SK-N-SH treated with all-trans-retinoic acid at 6 μM for 48 hours (cell line): ENCODE data around the gene ZBTB7A.
"Not testable (repeated sequence)": the region's sequence is repeated elsewhere in the genome, so short reads cannot be mapped to it uniquely, and the experiment has no call there.

ENCODE experiments used
- ATAC-seq: fragments of 200-7000 bp; cut with Tn5 transposase; 3 replicates; pipeline ENCODE4 v1.9.1; 2020; ENCODE audit warnings: mild to moderate bottlenecking, moderate library complexity
- ARNTL ChIP-seq: fragments of 450-650 bp; formaldehyde crosslinking; IDR thresholded peaks from 2 replicates; pipeline ENCODE4 v1.5.0; 2020; ENCODE audit warnings: low read depth, mild to moderate bottlenecking, moderate library complexity, borderline replicate concordance
- BACH2 ChIP-seq: fragments of 250-450 bp; sonication (Bioruptor Pico); IDR thresholded peaks from 2 replicates; pipeline ENCODE4 v1.9.0; 2021; ENCODE audit warnings: mild to moderate bottlenecking, borderline replicate concordance
- CREB5 ChIP-seq: fragments of 250-450 bp; sonication (Bioruptor Pico); IDR thresholded peaks from 2 replicates; pipeline ENCODE4 v1.5.1; 2020; ENCODE audit warnings: low read depth, mild to moderate bottlenecking, moderate library complexity
- CSDC2 ChIP-seq: fragments of 250-450 bp; sonication (Bioruptor Pico); IDR thresholded peaks from 2 replicates; pipeline ENCODE4 v1.5.0; 2020; ENCODE audit warnings: mild to moderate bottlenecking, moderate library complexity
- CSRNP3 ChIP-seq: fragments of 250-450 bp; sonication (Bioruptor Pico); IDR thresholded peaks from 2 replicates; pipeline ENCODE4 v1.5.1; 2021; ENCODE audit warnings: mild to moderate bottlenecking, moderate library complexity
- ESRRG ChIP-seq: fragments of 250-450 bp; sonication (Bioruptor Pico); IDR thresholded peaks from 2 replicates; pipeline ENCODE4 v1.6.1; 2021; ENCODE audit warnings: mild to moderate bottlenecking
- GLIS3 ChIP-seq: fragments of 250-450 bp; sonication (Bioruptor Pico); IDR thresholded peaks from 2 replicates; pipeline ENCODE4 v1.5.0; 2020; ENCODE audit warnings: mild to moderate bottlenecking, moderate library complexity
- ISL1 ChIP-seq: fragments of 250-450 bp; sonication (Bioruptor Pico); IDR thresholded peaks from 2 replicates; pipeline ENCODE4 v2.1.2; 2022; ENCODE audit warnings: mild to moderate bottlenecking, moderate library complexity
- OSR1 ChIP-seq: fragments of 250-450 bp; sonication (Bioruptor Pico); IDR thresholded peaks from 2 replicates; pipeline ENCODE4 v1.8.0; 2022; ENCODE audit warnings: moderate library complexity, mild to moderate bottlenecking, inconsistent platforms
- PATZ1 ChIP-seq: fragments of 250-450 bp; sonication (Bioruptor Pico); IDR thresholded peaks from 2 replicates; pipeline ENCODE4 v1.8.0; 2020; ENCODE audit warnings: mild to moderate bottlenecking, moderate library complexity, borderline replicate concordance
- POU6F1 ChIP-seq: fragments of 250-450 bp; sonication (Bioruptor Pico); IDR thresholded peaks from 2 replicates; pipeline ENCODE4 v1.8.0; 2021; ENCODE audit warnings: low read depth, mild to moderate bottlenecking, moderate library complexity, borderline replicate concordance
- PPARA ChIP-seq: fragments of 250-450 bp; sonication (Bioruptor Pico); IDR thresholded peaks from 2 replicates; pipeline ENCODE4 v1.5.0; 2020; ENCODE audit warnings: mild to moderate bottlenecking, borderline replicate concordance
- RARB ChIP-seq: fragments of 250-450 bp; sonication (Bioruptor Pico); IDR thresholded peaks from 2 replicates; pipeline ENCODE4 v1.8.0; 2021; ENCODE audit warnings: mild to moderate bottlenecking, moderate library complexity
- SNAI2 ChIP-seq: fragments of 250-450 bp; sonication (Bioruptor Pico); IDR thresholded peaks from 2 replicates; pipeline ENCODE4 v1.5.0; 2020; ENCODE audit warnings: mild to moderate bottlenecking, moderate library complexity
- TCF4 ChIP-seq: fragments of 250-450 bp; sonication (Bioruptor Pico); IDR thresholded peaks from 2 replicates; pipeline ENCODE4 v1.8.0; 2021; ENCODE audit warnings: mild to moderate bottlenecking, moderate library complexity, borderline replicate concordance
- TOX ChIP-seq: fragments of 250-450 bp; sonication (Bioruptor Pico); IDR thresholded peaks from 2 replicates; pipeline ENCODE4 v1.8.0; 2021; ENCODE audit warnings: mild to moderate bottlenecking, moderate library complexity, borderline replicate concordance
- ZC3H10 ChIP-seq: fragments of 250-450 bp; sonication (Bioruptor Pico); IDR thresholded peaks from 2 replicates; pipeline ENCODE4 v1.5.1; 2021; ENCODE audit warnings: mild to moderate bottlenecking, moderate library complexity
- ZFP3 ChIP-seq: fragments of 250-450 bp; sonication (Bioruptor Pico); IDR thresholded peaks from 2 replicates; pipeline ENCODE4 v1.5.0; 2020; ENCODE audit warnings: mild to moderate bottlenecking, moderate library complexity
- ZFP30 ChIP-seq: fragments of 450-650 bp; formaldehyde crosslinking; IDR thresholded peaks from 2 replicates; pipeline ENCODE4 v1.5.0; 2022; ENCODE audit warnings: mild to moderate bottlenecking, moderate library complexity
- ZNF565 ChIP-seq: fragments of 450-650 bp; formaldehyde crosslinking; conservative IDR thresholded peaks from 2 replicates; pipeline ENCODE4 v1.5.0; 2020; ENCODE audit warnings: low read depth, mild to moderate bottlenecking, moderate library complexity
- ZNF70 ChIP-seq: fragments of 450-650 bp; formaldehyde crosslinking; IDR thresholded peaks from 2 replicates; pipeline ENCODE4 v1.5.0; 2020; ENCODE audit warnings: mild to moderate bottlenecking, moderate library complexity
- ZNF8 ChIP-seq: fragments of 450-650 bp; formaldehyde crosslinking; IDR thresholded peaks from 2 replicates; pipeline ENCODE4 v1.5.0; 2020; ENCODE audit warnings: mild to moderate bottlenecking, moderate library complexity

ZBTB7A gene

GRCh38 chr19:4012975-4013634 lies 53.6 kb downstream of the ZBTB7A start:
- TF ChIP-seq RARB (no peak), ZNF565 (CRISPR knock-in tag) (no peak), ESRRG (CRISPR knock-in tag) (no peak)
- TF ChIP-seq, all 23 proteins: peak for 0
- ATAC-seq: no peak

GRCh38 chr19:4012092-4012974 lies 54.4 kb downstream of the ZBTB7A start:
- ATAC-seq: no peak
- TF ChIP-seq ARNTL (CRISPR knock-in tag) (no peak), CSRNP3 (no peak), ZC3H10 (CRISPR knock-in tag) (no peak), SNAI2 (CRISPR knock-in tag) (no peak), ZNF8 (CRISPR knock-in tag) (no peak)

- ATAC-seq: not testable (repeated sequence)
Measured at GRCh38 chr19:4011430-4011829, 55.3 kb downstream of the ZBTB7A start.

- no peak for ATAC-seq
- TF ChIP-seq ISL1 (CRISPR knock-in tag) (no peak), SNAI2 (CRISPR knock-in tag) (no peak), ZFP3 (no peak), ZNF70 (CRISPR knock-in tag) (no peak)
Measured at GRCh38 chr19:4010808-4011110, 55.9 kb downstream of the ZBTB7A start.

GRCh38 chr19:4009990-4010807 lies 56.5 kb downstream of the ZBTB7A start:
- no peak for TF ChIP-seq ZFP3
- TF ChIP-seq CSDC2 (CRISPR knock-in tag): no peak
- no peak for TF ChIP-seq TOX (CRISPR knock-in tag)
- no peak for TF ChIP-seq ARNTL (CRISPR knock-in tag)
- TF ChIP-seq ZNF8 (CRISPR knock-in tag): no peak
- no peak for TF ChIP-seq SNAI2 (CRISPR knock-in tag)
- TF ChIP-seq ZNF70 (CRISPR knock-in tag): no peak
- no peak for TF ChIP-seq ZFP30 (CRISPR knock-in tag)
- no peak for TF ChIP-seq GLIS3
- no peak for TF ChIP-seq BACH2 (CRISPR knock-in tag)
- no peak for TF ChIP-seq CSRNP3
- no peak for TF ChIP-seq TCF4 (CRISPR knock-in tag)
- TF ChIP-seq ZNF565 (CRISPR knock-in tag): no peak
- TF ChIP-seq ISL1 (CRISPR knock-in tag): no peak
- no peak for TF ChIP-seq CREB5 (CRISPR knock-in tag)
- TF ChIP-seq OSR1 (CRISPR knock-in tag): no peak
- TF ChIP-seq POU6F1: no peak
- TF ChIP-seq PATZ1 (CRISPR knock-in tag): no peak
- TF ChIP-seq PPARA (CRISPR knock-in tag): no peak
- TF ChIP-seq ZC3H10 (CRISPR knock-in tag): no peak
- no peak for ATAC-seq
